CD14-positive monocyte (primary cell): ENCODE data around the gene LTBP1. TPM values are rescaled to one million over a fixed set of nuclear protein-coding genes. Genes with fewer than 3 reads are reported as not detected.

Experiments
- DNase-seq, 3 donors: peaks; one replicate each; pipeline ENCODE4 v3.0.0-alpha.2; 2011 to 2022
- H2AFZ ChIP-seq: 2 replicates; pipeline ENCODE4 v1.6.0; 2012; ENCODE audit warnings: mild to moderate bottlenecking, low read depth, low read length, inconsistent platforms; ENCODE audit not compliant: insufficient read depth, poor library complexity, severe bottlenecking
- H3K27ac ChIP-seq, 2 donors: 1 replicate in 1 of 2; 2 replicates in 1 of 2; pipeline ENCODE4 v1.5.1; 2012 to 2013; ENCODE audit warnings: low read length in 2 of 2, control low read depth in 1 of 2, inconsistent platforms in 1 of 2, low read depth in 1 of 2, mild to moderate bottlenecking in 1 of 2
- H3K27me3 ChIP-seq, 2 donors: one replicate each; pipeline versions ENCODE4 v1.6.0 to v1.6.1; 2011 to 2013; ENCODE audit warnings: low read length in 2 of 2; ENCODE audit not compliant: control insufficient read depth in 2 of 2, insufficient read depth in 2 of 2
- H3K36me3 ChIP-seq, 2 donors: replicated peaks in 1 of 2; 1 replicate in 1 of 2; 2 replicates in 1 of 2; pipeline versions ENCODE4 v1.5.1 to v1.6.1; 2012 to 2013; ENCODE audit warnings: low read length in 2 of 2, control low read depth in 1 of 2, inconsistent platforms in 1 of 2, mild to moderate bottlenecking in 1 of 2; ENCODE audit not compliant: insufficient read depth in 2 of 2, control insufficient read depth in 1 of 2
- H3K4me1 ChIP-seq, 2 donors: 1 replicate in 1 of 2; 2 replicates in 1 of 2; pipeline versions ENCODE4 v1.5.1 to v1.6.1; 2012 to 2013; ENCODE audit warnings: low read length in 2 of 2, control low read depth in 1 of 2, inconsistent platforms in 1 of 2, mild to moderate bottlenecking in 1 of 2, moderate library complexity in 1 of 2; ENCODE audit not compliant: insufficient read depth in 2 of 2, control insufficient read depth in 1 of 2
- H3K4me2 ChIP-seq: replicated peaks from 2 replicates; pipeline ENCODE3; 2012; ENCODE audit warnings: low read length, moderate library complexity, mild to moderate bottlenecking; ENCODE audit not compliant: poor library complexity, severe bottlenecking; ENCODE audit errors: extremely low read depth
- H3K4me3 ChIP-seq, 3 experiments: fragments of 200-600 bp in 1 of 3; sonication (generic) in 1 of 3; replicated peaks in 1 of 3; 1 replicate in 2 of 3; 2 replicates in 1 of 3; pipeline ENCODE4 v1.5.1; 2011 to 2013; ENCODE audit warnings: low read length in 3 of 3, mild to moderate bottlenecking in 3 of 3, control low read depth in 2 of 3, low read depth in 2 of 3, inconsistent platforms in 1 of 3, moderate library complexity in 1 of 3
- H3K79me2 ChIP-seq: 2 replicates; pipeline ENCODE4 v1.6.0; 2012; ENCODE audit warnings: mild to moderate bottlenecking, control low read depth, inconsistent platforms, low read length, moderate library complexity; ENCODE audit not compliant: insufficient read depth
- H3K9ac ChIP-seq: 2 replicates; pipeline ENCODE4 v1.6.0; 2017; ENCODE audit warnings: low read length, mild to moderate bottlenecking; ENCODE audit not compliant: insufficient read depth, poor library complexity, severe bottlenecking
- H3K9me3 ChIP-seq, 2 donors: replicated peaks in 1 of 2; 1 replicate in 1 of 2; 2 replicates in 1 of 2; pipeline versions ENCODE4 v1.5.1 to v1.6.1; 2012 to 2013; ENCODE audit warnings: low read length in 2 of 2, control low read depth in 1 of 2; ENCODE audit not compliant: control insufficient read depth in 1 of 2, insufficient read depth in 1 of 2
- H4K20me1 ChIP-seq: 2 replicates; pipeline ENCODE4 v1.6.0; 2012; ENCODE audit warnings: mild to moderate bottlenecking, low read length, control low read depth, moderate library complexity; ENCODE audit not compliant: insufficient read depth
- H3K27ac Mint-ChIP-seq, 7 donors: one replicate each; pipeline ENCODE4 v1.8.0; 2020; ENCODE audit warnings: mild to moderate bottlenecking in 7 of 7, mixed read lengths in 7 of 7, moderate library complexity in 6 of 7, inconsistent platforms in 2 of 7
- H3K27me3 Mint-ChIP-seq, 3 donors: one replicate each; pipeline ENCODE4 v1.8.0; 2021 to 2022; ENCODE audit warnings: low read depth in 3 of 3, mild to moderate bottlenecking in 3 of 3, mixed read lengths in 3 of 3, moderate library complexity in 3 of 3, inconsistent platforms in 1 of 3
- H3K36me3 Mint-ChIP-seq, 2 donors: one replicate each; pipeline ENCODE4 v1.8.0; 2020; ENCODE audit warnings: mixed read lengths in 2 of 2, inconsistent platforms in 1 of 2, mild to moderate bottlenecking in 1 of 2
- H3K4me1 Mint-ChIP-seq: one replicate; pipeline ENCODE4 v1.8.0; 2020; ENCODE audit warnings: mild to moderate bottlenecking, mixed read lengths
- H3K4me3 Mint-ChIP-seq, 2 donors: one replicate each; pipeline ENCODE4 v1.8.0; 2020; ENCODE audit warnings: mild to moderate bottlenecking in 2 of 2, mixed read lengths in 2 of 2, moderate library complexity in 1 of 2
- H3K9me3 Mint-ChIP-seq, 7 donors: one replicate each; pipeline ENCODE4 v1.8.0; 2020 to 2022; ENCODE audit warnings: mixed read lengths in 7 of 7, mild to moderate bottlenecking in 6 of 7, moderate library complexity in 6 of 7, inconsistent platforms in 2 of 7
- CTCF ChIP-seq: fragments of 200-600 bp; IDR thresholded peaks from one replicate; pipeline ENCODE4 v1.8.0; 2022; ENCODE audit warnings: antibody characterized with exemption, mild to moderate bottlenecking
- WGBS: methylation state at CpG from one replicate; pipeline ENCODE4 v1.1.5; 2013; ENCODE audit warnings: missing lambda C conversion rate; ENCODE audit not compliant: insufficient coverage; 5-methylcytosine and 5-hydroxymethylcytosine counted together
- intact Hi-C, 2 donors: fragments of 100-400 bp; cut with micrococcal nuclease; formaldehyde crosslinking; loops; one replicate each; pipeline versions ENCODE4 v1.15.0 to v1.15.1; 2023
- polyA plus RNA-seq, 3 donors: library from polyadenylated mRNA; depleted of rRNA in 1 of 3; unstranded in 2 of 3; stranded (reverse) in 1 of 3; fragments of 300-500 nt in 2 of 3; fragments of >200 nt in 1 of 3; fragmentation: Illumina TruSeq in 2 of 3; gene quantifications; 1 replicate in 2 of 3; 2 replicates in 1 of 3; pipeline ENCODE4 v1.2.3, GENCODE V29; 2012 to 2021

Gene LTBP1
- polyA plus RNA-seq, 3 donors, result 0.18 to 0.24 TPM; not detected in 1

- H3K4me2 ChIP-seq, result no peak overlapping the region
- H3K9me3 ChIP-seq, result no peaks in the 10 kb centered on the region
- Mint-ChIP-seq H3K27me3 (peaks cover 0 to 3% (median 0%) of the 10 kb centered on the region in 3 donors), H3K9me3 (peaks cover 0 to 7% (median 2%) of the 10 kb centered on the region in 7 donors), H3K4me3 (no peak overlapping the region), H3K36me3 (no peaks in the 10 kb centered on the region), H3K4me1 (no peaks in the 10 kb centered on the region), H3K27ac (no peak overlapping the region)
- H3K9ac ChIP-seq, result no peak overlapping the region
- no peaks in the 10 kb centered on the region for H3K27me3 ChIP-seq
- no peak overlapping the region for H3K27ac ChIP-seq
- no peaks in the 10 kb centered on the region for H3K36me3 ChIP-seq
- no peak overlapping the region for H3K4me3 ChIP-seq
- H2AFZ ChIP-seq, result no peak overlapping the region
- H4K20me1 ChIP-seq, result no peaks in the 10 kb centered on the region
- intact Hi-C loops, result no loop called here
- WGBS, result no CpG with 5 or more reads among the region's 3 CpGs
- no peak for DNase-seq
- no peaks in the 10 kb centered on the region for H3K79me2 ChIP-seq
- no peak for TF ChIP-seq CTCF
- no peaks in the 10 kb centered on the region for H3K4me1 ChIP-seq
These were observed 483.3 kb downstream of the LTBP1 start for GRCh38 chr2:33430077-33430476.

DNA sequence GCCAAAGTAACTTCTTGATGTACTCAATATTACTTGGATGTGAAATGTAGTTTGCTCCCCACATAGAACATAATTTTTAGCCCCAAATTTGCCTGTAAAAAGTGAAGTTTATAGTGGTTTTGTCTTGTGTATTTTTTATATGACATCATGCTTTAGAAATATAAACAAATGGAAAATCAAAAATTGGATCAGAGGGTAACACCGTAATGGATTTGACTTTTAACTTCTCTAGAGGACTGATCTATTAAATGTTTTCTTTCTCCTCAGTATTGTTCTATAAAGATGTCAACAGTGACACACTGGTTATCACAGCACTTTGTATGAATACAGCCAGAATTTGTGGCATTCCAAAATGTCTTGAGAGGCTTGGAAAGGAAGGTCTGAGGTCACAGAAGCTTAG is 484.1 kb downstream of the LTBP1 start:
- H3K79me2 ChIP-seq, result no peaks in the 10 kb centered on the region
- no peaks in the 10 kb centered on the region for H3K9me3 ChIP-seq
- intact Hi-C loops, result no loop called here
- no peak overlapping the region for H3K27ac ChIP-seq
- Mint-ChIP-seq H3K27me3 (peaks cover 0 to 3% (median 0%) of the 10 kb centered on the region in 3 donors), H3K36me3 (no peaks in the 10 kb centered on the region), H3K4me3 (no peak overlapping the region), H3K4me1 (no peaks in the 10 kb centered on the region), H3K27ac (no peak overlapping the region), H3K9me3 (peaks cover 0 to 7% (median 2%) of the 10 kb centered on the region in 7 donors)
- H3K27me3 ChIP-seq, result no peaks in the 10 kb centered on the region
- H3K4me2 ChIP-seq, result no peak overlapping the region
- H4K20me1 ChIP-seq, result no peaks in the 10 kb centered on the region
- no peak overlapping the region for H3K4me3 ChIP-seq
- H2AFZ ChIP-seq, result no peak overlapping the region
- DNase-seq, result no peak
- H3K4me1 ChIP-seq, result no peaks in the 10 kb centered on the region
- H3K9ac ChIP-seq, result no peak overlapping the region
- no peaks in the 10 kb centered on the region for H3K36me3 ChIP-seq
- no peak for TF ChIP-seq CTCF
- WGBS, result no CpG with 5 or more reads among the region's 1 CpG
